GM23338 (cell line): ENCODE results near the gene LRRC4.

ENCODE experiments used
- CTCF ChIP-seq, 2 experiments: fragments of 200-600 bp in 1 of 2; sonication (generic) in 1 of 2; conservative IDR thresholded peaks; 2 replicates each; pipeline versions ENCODE4 v1.5.1 to v1.6.1; 2016 to 2017; ENCODE audit warnings: antibody characterized with exemption in 2 of 2, low read depth in 2 of 2, mild to moderate bottlenecking in 2 of 2, moderate library complexity in 1 of 2
- REST ChIP-seq: IDR thresholded peaks from one replicate; pipeline ENCODE4 v1.6.1; 2018; ENCODE audit warnings: antibody characterized with exemption; ENCODE audit not compliant: unreplicated experiment

GRCh38 chr7:128074736-128075135 lies 43.5 kb upstream of the LRRC4 start:
- TF ChIP-seq REST = no peak
- TF ChIP-seq CTCF (conservative IDR thresholded peaks at IDR 0.05; ENCODE audit: low read depth in 2 of 2) = no peak
